ENCODE results near the gene MOB3B. TPM values are rescaled to one million over a fixed set of nuclear protein-coding genes. Genes with fewer than 3 reads are reported as not detected.

The MOB3B gene
- total and polyA plus RNA-seq, 10 of the 15 experiments (the other 5 are each of a cell fraction or from before 2014, with no cell fraction given): 0.44 to 2.7 (median 0.91) TPM

DNA sequence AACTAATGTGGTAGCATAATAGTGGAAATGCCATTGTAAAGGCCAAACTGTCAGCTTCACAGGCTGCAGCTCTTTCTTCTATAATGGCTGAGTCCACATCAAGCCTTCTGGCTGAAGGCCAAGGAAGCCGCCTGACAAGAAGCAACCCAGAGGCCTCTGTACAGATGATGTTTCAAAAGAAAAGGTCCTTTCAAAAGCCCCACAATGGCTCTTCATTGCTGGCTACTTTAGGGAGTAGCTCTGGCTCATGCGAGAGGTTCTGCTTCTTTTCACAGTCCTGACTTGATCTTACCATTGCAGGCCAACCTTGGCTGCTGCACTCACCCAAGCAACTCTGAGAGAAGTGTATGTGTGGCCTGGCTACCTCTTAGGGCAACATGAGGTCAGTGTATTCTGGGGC lies 178.2 kb downstream of the MOB3B start (continued):
- TF ChIP-seq, protein P1, sequence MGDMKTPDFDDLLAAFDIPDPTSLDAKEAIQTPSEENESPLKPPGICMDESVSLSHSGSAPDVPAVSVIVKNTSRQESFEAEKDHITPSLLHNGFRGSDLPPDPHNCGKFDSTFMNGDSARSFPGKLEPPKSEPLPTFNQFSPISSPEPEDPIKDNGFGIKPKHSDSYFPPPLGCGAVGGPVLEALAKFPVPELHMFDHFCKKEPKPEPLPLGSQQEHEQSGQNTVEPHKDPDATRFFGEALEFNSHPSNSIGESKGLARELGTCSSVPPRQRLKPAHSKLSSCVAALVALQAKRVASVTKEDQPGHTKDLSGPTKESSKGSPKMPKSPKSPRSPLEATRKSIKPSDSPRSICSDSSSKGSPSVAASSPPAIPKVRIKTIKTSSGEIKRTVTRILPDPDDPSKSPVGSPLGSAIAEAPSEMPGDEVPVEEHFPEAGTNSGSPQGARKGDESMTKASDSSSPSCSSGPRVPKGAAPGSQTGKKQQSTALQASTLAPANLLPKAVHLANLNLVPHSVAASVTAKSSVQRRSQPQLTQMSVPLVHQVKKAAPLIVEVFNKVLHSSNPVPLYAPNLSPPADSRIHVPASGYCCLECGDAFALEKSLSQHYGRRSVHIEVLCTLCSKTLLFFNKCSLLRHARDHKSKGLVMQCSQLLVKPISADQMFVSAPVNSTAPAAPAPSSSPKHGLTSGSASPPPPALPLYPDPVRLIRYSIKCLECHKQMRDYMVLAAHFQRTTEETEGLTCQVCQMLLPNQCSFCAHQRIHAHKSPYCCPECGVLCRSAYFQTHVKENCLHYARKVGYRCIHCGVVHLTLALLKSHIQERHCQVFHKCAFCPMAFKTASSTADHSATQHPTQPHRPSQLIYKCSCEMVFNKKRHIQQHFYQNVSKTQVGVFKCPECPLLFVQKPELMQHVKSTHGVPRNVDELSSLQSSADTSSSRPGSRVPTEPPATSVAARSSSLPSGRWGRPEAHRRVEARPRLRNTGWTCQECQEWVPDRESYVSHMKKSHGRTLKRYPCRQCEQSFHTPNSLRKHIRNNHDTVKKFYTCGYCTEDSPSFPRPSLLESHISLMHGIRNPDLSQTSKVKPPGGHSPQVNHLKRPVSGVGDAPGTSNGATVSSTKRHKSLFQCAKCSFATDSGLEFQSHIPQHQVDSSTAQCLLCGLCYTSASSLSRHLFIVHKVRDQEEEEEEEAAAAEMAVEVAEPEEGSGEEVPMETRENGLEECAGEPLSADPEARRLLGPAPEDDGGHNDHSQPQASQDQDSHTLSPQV (IDR thresholded peaks at IDR 0.05): no peak
- TF ChIP-seq TBL1XR1 (IDR thresholded peaks at IDR 0.05; ENCODE audit: low read depth, low read length): no peak

GRCh38 chr9:27350382-27350976 lies 179.1 kb downstream of the MOB3B start:
- Histone ChIP-seq H3K9me3 (replicated peaks; ENCODE audit: control insufficient read depth, insufficient read depth, low read length) (no peaks in the 10 kb centered on the region), H3K27ac (ENCODE audit: control insufficient read depth, insufficient read depth) (no peak overlapping the region), H4K20me1 (ENCODE audit: control insufficient read depth, insufficient read depth) (no peaks in the 10 kb centered on the region), H2AFZ (ENCODE audit: control insufficient read depth, low read depth, low read length) (no peak overlapping the region), H3K27me3 (replicated peaks in 1 of 2; ENCODE audit: control insufficient read depth in 2 of 2, insufficient read depth in 2 of 2, low read length in 1 of 2) (no peaks in the 10 kb centered on the region), H3K4me3 (no peak overlapping the region), H3K4me2 (ENCODE audit: control insufficient read depth, insufficient read depth) (no peak overlapping the region), H3K79me2 (ENCODE audit: control insufficient read depth, insufficient read depth, low read length) (no peaks in the 10 kb centered on the region), H3K36me3 (ENCODE audit: control insufficient read depth in 2 of 2, insufficient read depth in 2 of 2, low read length in 1 of 2) (no peaks in the 10 kb centered on the region; a peak in 1 of 4 replicates), H3K4me1 (ENCODE audit: control insufficient read depth, insufficient read depth, low read length) (peaks cover 30% of the 10 kb centered on the region), H3K9ac (ENCODE audit: control insufficient read depth, insufficient read depth, low read length) (no peak overlapping the region)
- ChIA-PET SMC1A (ENCODE audit: uncharacterized antibody, unreplicated experiment) (interaction anchor here (0.7 kb wide), 1 partner anchor 18 kb away, joined by 4 read pairs; no protein-coding TSS in a partner anchor), RAD21 (ENCODE audit: unreplicated experiment) (no interaction called here), CTCF (no interaction called here), POLR2A (no interaction called here)
- no peak for ATAC-seq
- WGBS (ENCODE audit: insufficient coverage, insufficient replicate concordance, low lambda C conversion rate, missing lambda C conversion rate): 88% methylated on average over 1 of the region's 5 CpGs
- in situ Hi-C loops (cut with MboI): no loop called here
- no peak for DNase-seq (ENCODE audit: low read depth, low spot score)
- BruUV-seq (replicated peaks): no TSS peak
- intact Hi-C loops (cut with micrococcal nuclease; ENCODE audit: unreplicated experiment): loop anchor here (5.0 kb wide), 1 partner anchor 177 kb away; the partner anchor contains the start of gene MOB3B
- TF ChIP-seq NR2C2 (IDR thresholded peaks at IDR 0.05; ENCODE audit: borderline replicate concordance, control insufficient read depth, insufficient read length, low read depth): no peak
- no peak for TF ChIP-seq ATF2 (IDR thresholded peaks at IDR 0.05; ENCODE audit: low read length)
- no peak for TF ChIP-seq SMAD1 (IDR thresholded peaks at IDR 0.05; ENCODE audit: low read depth, partially characterized antibody)
- TF ChIP-seq HCFC1 (IDR thresholded peaks at IDR 0.05; ENCODE audit: low read length): no peak
- TF ChIP-seq JUND (IDR thresholded peaks at IDR 0.05; ENCODE audit: low read depth, low read length): no peak
- no peak for TF ChIP-seq MYB (IDR thresholded peaks at IDR 0.05; ENCODE audit: borderline replicate concordance, low read depth, low read length)
- TF ChIP-seq POLR2AphosphoS2 (IDR thresholded peaks at IDR 0.05; ENCODE audit: low read depth, low read length): no peak
- no peak for TF ChIP-seq SIN3A (IDR thresholded peaks at IDR 0.05; ENCODE audit: low read depth, low read length)
- TF ChIP-seq E2F4 (IDR thresholded peaks at IDR 0.05; ENCODE audit: low read depth, low read length): no peak
- TF ChIP-seq RAD21 (IDR thresholded peaks at IDR 0.05; ENCODE audit: insufficient read depth, low read depth, low read length): no peak
- FAIRE-seq: no peak

Measured in GM12878 (cell line).